ENCODE measurements around the gene RIOK1.

The RIOK1 gene

GRCh38 chr6:7467007-7467897 lies 77.6 kb downstream of the RIOK1 start:
- Histone ChIP-seq H3K4me3 (no peak overlapping the region), H3K27ac (no peak overlapping the region)
- DNase-seq (ENCODE audit: low spot score): no peak
- TF ChIP-seq CTCF (IDR thresholded peaks at IDR 0.05): no peak
